ENCODE measurements around the gene ITLN1.
"Not testable (repeated sequence)": the region's sequence is repeated elsewhere in the genome, so short reads cannot be mapped to it uniquely, and the experiment has no call there.

Gene ITLN1

GRCh38 chr1:160885042-160885441 lies at the start of gene ITLN1:
Gene ITLN1, minus strand, starts transcription at chr1:160885180. Its CDS starts 303 bp downstream, at chr1:160884877.
- Histone ChIP-seq H3K27ac (ENCODE audit: low read length) (no peak within 1 kb of the TSS), H3K4me1 (ENCODE audit: control insufficient read depth in 1 of 2, insufficient read depth in 2 of 2, low read length in 2 of 2) (no peaks in the 10 kb centered on the region), H3K4me3 (ENCODE audit: low read depth in 1 of 2, low read length in 2 of 2) (no peak within 1 kb of the TSS), H3K9me3 (ENCODE audit: control insufficient read depth in 1 of 2, low read length in 2 of 2) (no peaks in the 10 kb centered on the region), H3K27me3 (ENCODE audit: low read depth, low read length) (no peaks in the 10 kb centered on the region), H3K36me3 (ENCODE audit: control insufficient read depth in 1 of 2, insufficient read depth in 2 of 2, low read length in 2 of 2) (no peaks in the 10 kb centered on the region)

GRCh38 chr1:160933305-160933704 lies 48.3 kb upstream of the ITLN1 start:
- not testable (repeated sequence) for H3K4me1 ChIP-seq (ENCODE audit: control insufficient read depth in 1 of 2, insufficient read depth in 2 of 2, low read length in 2 of 2); H3K4me3 ChIP-seq (ENCODE audit: low read depth in 1 of 2, low read length in 2 of 2); H3K36me3 ChIP-seq (ENCODE audit: control insufficient read depth in 1 of 2, insufficient read depth in 2 of 2, low read length in 2 of 2); H3K27me3 ChIP-seq (ENCODE audit: low read depth, low read length); H3K9me3 ChIP-seq (ENCODE audit: control insufficient read depth in 1 of 2, low read length in 2 of 2); H3K27ac ChIP-seq (ENCODE audit: low read length)

- Histone ChIP-seq H3K9me3 (ENCODE audit: control insufficient read depth in 1 of 2, low read length in 2 of 2) (peaks cover 0 to 11% of the 10 kb centered on the region in 2 donors), H3K27me3 (ENCODE audit: low read depth, low read length) (no peaks in the 10 kb centered on the region), H3K27ac (ENCODE audit: low read length) (no peak overlapping the region), H3K4me3 (ENCODE audit: low read depth in 1 of 2, low read length in 2 of 2) (no peak overlapping the region), H3K4me1 (ENCODE audit: control insufficient read depth in 1 of 2, insufficient read depth in 2 of 2, low read length in 2 of 2) (no peaks in the 10 kb centered on the region), H3K36me3 (ENCODE audit: control insufficient read depth in 1 of 2, insufficient read depth in 2 of 2, low read length in 2 of 2) (no peaks in the 10 kb centered on the region)
Measured at GRCh38 chr1:160925652-160926244, 40.8 kb upstream of the ITLN1 start.

- Histone ChIP-seq H3K4me3 (ENCODE audit: low read depth in 1 of 2, low read length in 2 of 2) (no peak overlapping the region), H3K4me1 (ENCODE audit: control insufficient read depth in 1 of 2, insufficient read depth in 2 of 2, low read length in 2 of 2) (no peaks in the 10 kb centered on the region), H3K36me3 (ENCODE audit: control insufficient read depth in 1 of 2, insufficient read depth in 2 of 2, low read length in 2 of 2) (no peaks in the 10 kb centered on the region), H3K27ac (ENCODE audit: low read length) (no peak overlapping the region), H3K9me3 (ENCODE audit: control insufficient read depth in 1 of 2, low read length in 2 of 2) (peaks cover 0 to 11% of the 10 kb centered on the region in 2 donors), H3K27me3 (ENCODE audit: low read depth, low read length) (no peaks in the 10 kb centered on the region)
Measured at GRCh38 chr1:160924791-160925651, 40.0 kb upstream of the ITLN1 start.

- Histone ChIP-seq H3K36me3 (ENCODE audit: control insufficient read depth in 1 of 2, insufficient read depth in 2 of 2, low read length in 2 of 2) (no peaks in the 10 kb centered on the region), H3K9me3 (ENCODE audit: control insufficient read depth in 1 of 2, low read length in 2 of 2) (no peaks in the 10 kb centered on the region), H3K27me3 (ENCODE audit: low read depth, low read length) (no peaks in the 10 kb centered on the region), H3K27ac (ENCODE audit: low read length) (no peak overlapping the region), H3K4me1 (ENCODE audit: control insufficient read depth in 1 of 2, insufficient read depth in 2 of 2, low read length in 2 of 2) (no peaks in the 10 kb centered on the region), H3K4me3 (ENCODE audit: low read depth in 1 of 2, low read length in 2 of 2) (no peak overlapping the region)
Measured at GRCh38 chr1:160916666-160917065, 31.7 kb upstream of the ITLN1 start.

- H3K27ac ChIP-seq (ENCODE audit: low read length), result not testable (repeated sequence)
Measured at GRCh38 chr1:160913229-160913628, 28.2 kb upstream of the ITLN1 start.

GRCh38 chr1:160911925-160912324 lies 26.9 kb upstream of the ITLN1 start:
- Histone ChIP-seq H3K9me3 (ENCODE audit: control insufficient read depth in 1 of 2, low read length in 2 of 2) (no peaks in the 10 kb centered on the region), H3K4me1 (ENCODE audit: control insufficient read depth in 1 of 2, insufficient read depth in 2 of 2, low read length in 2 of 2) (no peaks in the 10 kb centered on the region), H3K36me3 (ENCODE audit: control insufficient read depth in 1 of 2, insufficient read depth in 2 of 2, low read length in 2 of 2) (no peaks in the 10 kb centered on the region), H3K27me3 (ENCODE audit: low read depth, low read length) (no peaks in the 10 kb centered on the region), H3K27ac (ENCODE audit: low read length) (no peak overlapping the region), H3K4me3 (ENCODE audit: low read depth in 1 of 2, low read length in 2 of 2) (no peak overlapping the region)

More at GRCh38 chr1:160913229-160913628, 28.2 kb upstream of the ITLN1 start:
- H3K36me3 ChIP-seq (ENCODE audit: control insufficient read depth in 1 of 2, insufficient read depth in 2 of 2, low read length in 2 of 2); H3K9me3 ChIP-seq (ENCODE audit: control insufficient read depth in 1 of 2, low read length in 2 of 2); H3K4me3 ChIP-seq (ENCODE audit: low read depth in 1 of 2, low read length in 2 of 2); H3K27me3 ChIP-seq (ENCODE audit: low read depth, low read length); H3K4me1 ChIP-seq (ENCODE audit: control insufficient read depth in 1 of 2, insufficient read depth in 2 of 2, low read length in 2 of 2): not testable (repeated sequence)

- no peaks in the 10 kb centered on the region for H3K4me1 ChIP-seq (ENCODE audit: control insufficient read depth in 1 of 2, insufficient read depth in 2 of 2, low read length in 2 of 2)
- H3K4me3 ChIP-seq (ENCODE audit: low read depth in 1 of 2, low read length in 2 of 2), result no peak overlapping the region
- H3K9me3 ChIP-seq (ENCODE audit: control insufficient read depth in 1 of 2, low read length in 2 of 2), result no peaks in the 10 kb centered on the region
- no peaks in the 10 kb centered on the region for H3K36me3 ChIP-seq (ENCODE audit: control insufficient read depth in 1 of 2, insufficient read depth in 2 of 2, low read length in 2 of 2)
- no peaks in the 10 kb centered on the region for H3K27me3 ChIP-seq (ENCODE audit: low read depth, low read length)
- no peak overlapping the region for H3K27ac ChIP-seq (ENCODE audit: low read length)
Measured at GRCh38 chr1:160911441-160911840, 26.5 kb upstream of the ITLN1 start.

GRCh38 chr1:160910170-160910750 lies 25.3 kb upstream of the ITLN1 start:
- Histone ChIP-seq H3K4me1 (ENCODE audit: control insufficient read depth in 1 of 2, insufficient read depth in 2 of 2, low read length in 2 of 2) (no peaks in the 10 kb centered on the region), H3K36me3 (ENCODE audit: control insufficient read depth in 1 of 2, insufficient read depth in 2 of 2, low read length in 2 of 2) (no peaks in the 10 kb centered on the region), H3K27ac (ENCODE audit: low read length) (no peak overlapping the region), H3K9me3 (ENCODE audit: control insufficient read depth in 1 of 2, low read length in 2 of 2) (no peaks in the 10 kb centered on the region), H3K27me3 (ENCODE audit: low read depth, low read length) (no peaks in the 10 kb centered on the region), H3K4me3 (ENCODE audit: low read depth in 1 of 2, low read length in 2 of 2) (no peak overlapping the region)

- Histone ChIP-seq H3K27me3 (ENCODE audit: low read depth, low read length) (no peaks in the 10 kb centered on the region), H3K9me3 (ENCODE audit: control insufficient read depth in 1 of 2, low read length in 2 of 2) (no peaks in the 10 kb centered on the region), H3K36me3 (ENCODE audit: control insufficient read depth in 1 of 2, insufficient read depth in 2 of 2, low read length in 2 of 2) (no peaks in the 10 kb centered on the region), H3K4me3 (ENCODE audit: low read depth in 1 of 2, low read length in 2 of 2) (no peak overlapping the region), H3K27ac (ENCODE audit: low read length) (no peak overlapping the region), H3K4me1 (ENCODE audit: control insufficient read depth in 1 of 2, insufficient read depth in 2 of 2, low read length in 2 of 2) (no peaks in the 10 kb centered on the region)
Measured at GRCh38 chr1:160907976-160908375, 23.0 kb upstream of the ITLN1 start.

- no peaks in the 10 kb centered on the region for H3K36me3 ChIP-seq (ENCODE audit: control insufficient read depth in 1 of 2, insufficient read depth in 2 of 2, low read length in 2 of 2)
- H3K27ac ChIP-seq (ENCODE audit: low read length), result no peak overlapping the region
- no peak overlapping the region for H3K4me3 ChIP-seq (ENCODE audit: low read depth in 1 of 2, low read length in 2 of 2)
- H3K9me3 ChIP-seq (ENCODE audit: control insufficient read depth in 1 of 2, low read length in 2 of 2), result no peaks in the 10 kb centered on the region
- no peaks in the 10 kb centered on the region for H3K4me1 ChIP-seq (ENCODE audit: control insufficient read depth in 1 of 2, insufficient read depth in 2 of 2, low read length in 2 of 2)
- H3K27me3 ChIP-seq (ENCODE audit: low read depth, low read length), result no peaks in the 10 kb centered on the region
Measured at GRCh38 chr1:160905617-160905989, 20.6 kb upstream of the ITLN1 start.

All from muscle layer of duodenum (tissue), 2 donors.